ENCODE results near the gene EMC8. TPM values are rescaled to one million over a fixed set of nuclear protein-coding genes. Genes with fewer than 3 reads are reported as not detected.

EMC8 gene
- total RNA-seq, 4 donors from 2014 or later = 22.2 to 39.0 (median 27.3) TPM

DNA sequence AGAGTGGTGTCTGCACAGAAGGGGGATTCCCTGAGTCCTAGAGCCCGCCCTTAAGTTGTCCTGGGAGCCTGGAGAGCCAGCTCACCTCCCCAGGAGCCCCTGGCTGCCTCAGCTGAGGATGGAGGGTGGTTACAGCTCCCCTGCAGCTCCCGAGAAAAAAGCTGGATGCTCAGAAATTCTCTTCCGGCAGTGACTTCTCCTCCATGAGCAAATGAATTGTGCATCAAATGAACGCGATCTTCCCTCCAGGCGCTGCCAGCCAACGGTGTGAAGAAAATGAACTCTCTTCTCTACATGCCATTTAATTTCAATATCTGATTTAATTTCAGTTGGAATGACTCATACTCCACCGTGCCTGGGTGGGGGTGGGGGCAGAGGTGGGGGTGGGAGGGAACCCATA, 34.1 kb downstream of the EMC8 start:
- TF ChIP-seq, protein P1, sequence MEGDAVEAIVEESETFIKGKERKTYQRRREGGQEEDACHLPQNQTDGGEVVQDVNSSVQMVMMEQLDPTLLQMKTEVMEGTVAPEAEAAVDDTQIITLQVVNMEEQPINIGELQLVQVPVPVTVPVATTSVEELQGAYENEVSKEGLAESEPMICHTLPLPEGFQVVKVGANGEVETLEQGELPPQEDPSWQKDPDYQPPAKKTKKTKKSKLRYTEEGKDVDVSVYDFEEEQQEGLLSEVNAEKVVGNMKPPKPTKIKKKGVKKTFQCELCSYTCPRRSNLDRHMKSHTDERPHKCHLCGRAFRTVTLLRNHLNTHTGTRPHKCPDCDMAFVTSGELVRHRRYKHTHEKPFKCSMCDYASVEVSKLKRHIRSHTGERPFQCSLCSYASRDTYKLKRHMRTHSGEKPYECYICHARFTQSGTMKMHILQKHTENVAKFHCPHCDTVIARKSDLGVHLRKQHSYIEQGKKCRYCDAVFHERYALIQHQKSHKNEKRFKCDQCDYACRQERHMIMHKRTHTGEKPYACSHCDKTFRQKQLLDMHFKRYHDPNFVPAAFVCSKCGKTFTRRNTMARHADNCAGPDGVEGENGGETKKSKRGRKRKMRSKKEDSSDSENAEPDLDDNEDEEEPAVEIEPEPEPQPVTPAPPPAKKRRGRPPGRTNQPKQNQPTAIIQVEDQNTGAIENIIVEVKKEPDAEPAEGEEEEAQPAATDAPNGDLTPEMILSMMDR (IDR thresholded peaks at IDR 0.05) = no peak
- DNase-seq (ENCODE audit: low spot score) (no peak), ATAC-seq (ENCODE audit: low FRiP score) (no peak)

DNA sequence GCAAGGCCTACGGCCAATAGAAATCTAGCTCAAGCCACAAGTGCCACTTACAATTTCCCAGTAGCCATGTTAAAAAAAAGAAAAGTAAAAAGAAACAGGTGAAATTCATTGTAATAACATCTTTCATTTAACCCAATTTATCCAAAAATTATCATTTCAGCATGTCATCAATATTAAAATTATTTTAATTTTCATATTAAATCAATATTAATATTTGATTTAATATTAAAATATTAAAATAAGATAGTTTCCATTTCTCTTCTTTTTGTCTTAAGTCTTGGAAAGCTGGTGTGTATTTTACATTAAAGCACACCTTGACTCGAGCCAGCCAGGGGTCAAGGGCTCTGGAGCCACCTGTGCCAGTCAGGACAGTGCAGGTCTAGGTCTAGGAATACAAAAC, 35.7 kb downstream of the EMC8 start:
- ATAC-seq (ENCODE audit: low FRiP score) = no peak

DNA sequence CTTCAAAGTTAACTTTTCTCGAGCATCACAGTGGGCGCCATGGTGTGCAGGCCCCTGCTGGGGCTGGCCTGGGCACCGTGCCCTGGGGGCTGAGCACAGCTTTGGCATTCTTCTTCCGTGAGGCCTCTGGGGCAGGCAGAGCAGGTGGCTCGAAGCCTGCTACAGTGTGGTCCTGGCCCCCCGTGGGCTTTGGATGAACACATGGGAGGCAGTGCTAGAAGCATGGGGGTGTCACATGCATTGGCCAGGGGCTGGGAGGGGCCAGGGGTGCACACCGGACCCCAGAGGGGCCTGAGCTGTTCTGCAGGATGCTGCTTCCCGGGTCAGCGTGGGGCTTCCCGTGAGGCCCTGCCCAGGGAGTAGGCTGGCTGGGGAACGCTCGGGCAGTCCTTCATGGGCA, 36.4 kb downstream of the EMC8 start:
- ATAC-seq (ENCODE audit: low FRiP score) = no peak
- DNase-seq (ENCODE audit: low spot score) = no peak
- TF ChIP-seq, protein P1 (IDR thresholded peaks at IDR 0.05) = no peak

More for the DNA sequence above, 35.7 kb downstream of the EMC8 start:
- TF ChIP-seq, protein P1 (IDR thresholded peaks at IDR 0.05) = no peak
- DNase-seq (ENCODE audit: low spot score) = no peak

DNA sequence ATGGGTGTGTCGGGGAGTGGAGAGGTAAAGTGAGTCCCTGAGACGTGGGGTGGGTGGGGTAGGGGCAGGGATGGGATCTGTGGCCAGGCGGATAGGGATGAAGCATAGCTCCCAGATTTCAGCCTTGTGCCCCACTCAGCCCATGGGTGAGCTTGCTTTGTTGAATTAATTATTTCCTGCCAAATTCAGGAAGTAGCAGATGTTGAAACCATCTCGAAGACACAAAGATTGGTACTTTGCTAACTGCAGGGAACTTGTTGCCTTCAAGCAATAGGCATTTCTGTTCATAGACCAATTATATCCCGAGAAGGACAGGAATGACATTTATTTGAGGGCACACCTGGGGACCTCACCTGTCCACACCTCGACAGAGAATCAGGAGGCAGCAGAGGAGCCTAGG, 37.5 kb downstream of the EMC8 start:
- DNase-seq (ENCODE audit: low spot score) = no peak
- ATAC-seq (ENCODE audit: low FRiP score) = no peak
- TF ChIP-seq, protein P1 (IDR thresholded peaks at IDR 0.05) = no peak

DNA sequence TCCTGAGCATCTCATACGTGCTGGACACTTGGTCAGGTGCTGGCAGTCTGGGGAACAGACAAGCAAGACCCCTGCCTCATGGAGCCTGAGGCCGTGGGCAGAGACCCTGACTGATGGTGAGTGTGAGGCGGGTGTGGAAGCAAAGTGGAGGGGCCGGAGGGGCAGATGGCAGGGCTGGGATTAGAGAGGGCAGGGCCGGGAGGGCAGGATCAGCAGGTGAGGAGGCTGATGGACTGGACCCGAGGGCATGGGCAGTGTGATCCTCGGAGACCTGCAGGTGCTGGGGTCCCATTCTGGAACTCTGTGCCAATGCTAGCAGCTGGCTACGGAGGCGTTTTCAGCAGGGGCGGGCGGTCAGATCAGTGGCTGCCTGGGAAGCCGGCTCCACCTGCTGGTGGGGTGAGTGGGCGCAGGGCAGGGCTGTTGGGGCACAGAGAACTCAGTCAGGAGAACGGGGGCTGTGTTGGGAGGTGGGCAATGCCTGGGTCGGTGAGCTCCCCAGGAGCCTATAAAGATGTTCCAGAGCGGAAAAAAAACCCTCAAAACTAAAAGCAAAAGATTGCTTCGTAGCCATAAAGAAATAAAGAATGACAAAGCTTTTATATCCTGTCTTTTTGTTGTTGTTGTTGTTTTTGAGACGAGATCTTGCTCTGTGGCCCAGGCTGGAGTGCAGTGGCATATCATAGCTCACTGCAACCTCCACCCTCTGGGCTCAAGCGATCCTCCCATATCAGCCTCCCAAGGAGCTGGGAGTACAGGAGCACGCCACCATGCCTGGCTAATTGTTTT, 39.5 kb downstream of the EMC8 start:
- ATAC-seq (ENCODE audit: low FRiP score) (no peak), DNase-seq (ENCODE audit: low spot score) (no peak)
- TF ChIP-seq, protein P1 (IDR thresholded peaks at IDR 0.05) = no peak

DNA sequence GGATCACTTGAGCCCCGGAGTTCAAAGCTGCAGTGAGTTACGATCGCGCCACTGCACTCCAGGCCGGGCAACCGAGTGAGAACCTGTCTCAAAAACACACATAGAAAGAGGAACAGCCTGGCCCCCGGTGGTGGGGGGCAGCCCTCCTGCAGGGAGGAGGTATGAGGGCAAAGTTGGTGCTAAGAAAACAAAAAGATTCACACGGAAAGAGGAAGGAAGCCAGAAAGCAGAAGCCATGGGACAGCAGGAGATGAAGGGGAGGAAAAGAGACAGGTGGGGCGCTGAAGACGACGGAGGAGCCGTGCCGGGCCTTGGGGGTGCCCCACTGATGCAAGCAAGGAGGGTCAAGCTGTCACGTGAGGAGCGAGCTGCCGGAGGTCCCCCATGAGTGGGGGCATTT, 40.2 kb downstream of the EMC8 start:
- TF ChIP-seq, protein P1 (IDR thresholded peaks at IDR 0.05) = no peak
- DNase-seq (ENCODE audit: low spot score) (no peak), ATAC-seq (ENCODE audit: low FRiP score) (no peak)

DNA sequence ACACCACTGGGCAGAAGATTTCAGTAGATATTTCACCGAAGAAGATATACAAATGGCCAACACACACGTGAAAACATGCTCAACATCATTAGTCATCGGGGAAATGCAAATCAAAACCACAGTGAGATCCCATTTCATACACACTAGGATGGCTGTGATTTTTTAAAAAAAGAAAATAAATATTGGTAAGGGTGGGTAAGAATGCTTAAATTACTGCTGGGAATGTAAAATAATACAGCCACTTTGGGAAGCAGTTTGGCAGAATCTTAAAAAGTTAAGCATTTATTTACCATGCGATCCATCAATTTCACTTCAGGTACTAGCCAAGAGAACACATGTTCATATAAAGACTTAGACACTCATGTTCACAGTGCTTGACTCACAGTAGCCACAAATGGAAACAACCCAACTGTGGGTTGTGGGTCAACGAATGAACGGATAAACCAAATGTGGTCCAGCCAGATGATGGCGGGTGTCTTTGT, 42.0 kb downstream of the EMC8 start:
- DNase-seq (ENCODE audit: low spot score) (no peak), ATAC-seq (ENCODE audit: low FRiP score) (no peak)
- TF ChIP-seq, protein P1 (IDR thresholded peaks at IDR 0.05) = no peak

All from omental fat pad (tissue), 4 donors.